ENCODE data around the gene ARHGAP15. TPM values are rescaled to one million over a fixed set of nuclear protein-coding genes. Genes with fewer than 3 reads are reported as not detected.

ARHGAP15 gene
- total RNA-seq, 1 donor from 2014 or later: not detected

GRCh38 chr2:143361346-143361745 lies 232.1 kb downstream of the ARHGAP15 start:
- no peak for TF ChIP-seq CTCF (IDR thresholded peaks at IDR 0.05; ENCODE audit: partially characterized antibody, unreplicated experiment)
- Mint-ChIP-seq H3K27ac (ENCODE audit: unreplicated experiment) (no peak overlapping the region), H3K4me3 (ENCODE audit: unreplicated experiment) (no peak overlapping the region), H3K9me3 (ENCODE audit: unreplicated experiment) (no peaks in the 10 kb centered on the region), H3K4me1 (ENCODE audit: low read depth, unreplicated experiment) (peaks cover 7% of the 10 kb centered on the region), H3K36me3 (ENCODE audit: unreplicated experiment) (no peaks in the 10 kb centered on the region), H3K27me3 (ENCODE audit: unreplicated experiment) (peaks cover 2% of the 10 kb centered on the region)
- no peak for DNase-seq

GRCh38 chr2:143371616-143372015 lies 242.4 kb downstream of the ARHGAP15 start:
- no peaks in the 10 kb centered on the region for H3K36me3 Mint-ChIP-seq (ENCODE audit: unreplicated experiment)

GRCh38 chr2:143375384-143375880 lies 246.2 kb downstream of the ARHGAP15 start:
- DNase-seq: no peak
- no peak overlapping the region for H3K4me3 Mint-ChIP-seq (ENCODE audit: unreplicated experiment)
- TF ChIP-seq CTCF (IDR thresholded peaks at IDR 0.05; ENCODE audit: partially characterized antibody, unreplicated experiment): no peak
- H3K9me3 Mint-ChIP-seq (ENCODE audit: unreplicated experiment): no peaks in the 10 kb centered on the region
- H3K36me3 Mint-ChIP-seq (ENCODE audit: unreplicated experiment): no peaks in the 10 kb centered on the region
- no peaks in the 10 kb centered on the region for H3K4me1 Mint-ChIP-seq (ENCODE audit: low read depth, unreplicated experiment)
- no peaks in the 10 kb centered on the region for H3K27me3 Mint-ChIP-seq (ENCODE audit: unreplicated experiment)
- H3K27ac Mint-ChIP-seq (ENCODE audit: unreplicated experiment): no peak overlapping the region

More at GRCh38 chr2:143371616-143372015, 242.4 kb downstream of the ARHGAP15 start:
- DNase-seq: no peak
- Mint-ChIP-seq H3K4me1 (ENCODE audit: low read depth, unreplicated experiment) (no peaks in the 10 kb centered on the region), H3K4me3 (ENCODE audit: unreplicated experiment) (no peak overlapping the region), H3K27me3 (ENCODE audit: unreplicated experiment) (no peaks in the 10 kb centered on the region), H3K9me3 (ENCODE audit: unreplicated experiment) (no peaks in the 10 kb centered on the region), H3K27ac (ENCODE audit: unreplicated experiment) (no peak overlapping the region)
- no peak for TF ChIP-seq CTCF (IDR thresholded peaks at IDR 0.05; ENCODE audit: partially characterized antibody, unreplicated experiment)

GRCh38 chr2:143378996-143379395 lies 249.8 kb downstream of the ARHGAP15 start:
- Mint-ChIP-seq H3K4me1 (ENCODE audit: low read depth, unreplicated experiment) (peaks cover 4% of the 10 kb centered on the region), H3K4me3 (ENCODE audit: unreplicated experiment) (no peak overlapping the region), H3K9me3 (ENCODE audit: unreplicated experiment) (no peaks in the 10 kb centered on the region), H3K27me3 (ENCODE audit: unreplicated experiment) (no peaks in the 10 kb centered on the region), H3K36me3 (ENCODE audit: unreplicated experiment) (no peaks in the 10 kb centered on the region), H3K27ac (ENCODE audit: unreplicated experiment) (no peak overlapping the region)
- TF ChIP-seq CTCF (IDR thresholded peaks at IDR 0.05; ENCODE audit: partially characterized antibody, unreplicated experiment): no peak
- no peak for DNase-seq

GRCh38 chr2:143379955-143380354 lies 250.7 kb downstream of the ARHGAP15 start:
- no peaks in the 10 kb centered on the region for H3K9me3 Mint-ChIP-seq (ENCODE audit: unreplicated experiment)
- no peak for DNase-seq
- H3K4me3 Mint-ChIP-seq (ENCODE audit: unreplicated experiment): no peak overlapping the region
- no peaks in the 10 kb centered on the region for H3K36me3 Mint-ChIP-seq (ENCODE audit: unreplicated experiment)
- no peak for TF ChIP-seq CTCF (IDR thresholded peaks at IDR 0.05; ENCODE audit: partially characterized antibody, unreplicated experiment)
- no peak overlapping the region for H3K27ac Mint-ChIP-seq (ENCODE audit: unreplicated experiment)
- H3K4me1 Mint-ChIP-seq (ENCODE audit: low read depth, unreplicated experiment): peaks cover 4% of the 10 kb centered on the region
- H3K27me3 Mint-ChIP-seq (ENCODE audit: unreplicated experiment): no peaks in the 10 kb centered on the region

Measured in glutamatergic neuron (in vitro differentiated cells).